DLD1 (cell line): ENCODE measurements around the gene SHC4.
"Not testable (repeated sequence)": the region's sequence is repeated elsewhere in the genome, so short reads cannot be mapped to it uniquely, and the experiment has no call there.

ENCODE experiments used
- in situ Hi-C: cut with HindIII; loops from 2 replicates; pipeline ENCODE4 v1.10.0; 2017; ENCODE audit warnings: low sequenced_read_pairs

SHC4 gene

GRCh38 chr15:48802867-48803266, 160.9 kb downstream of the SHC4 start:
- in situ Hi-C loops, result no loop called here

- in situ Hi-C loops, result no loop called here
These were observed 161.5 kb downstream of the SHC4 start for GRCh38 chr15:48802257-48802656.

GRCh38 chr15:48800811-48801455, 162.8 kb downstream of the SHC4 start:
- in situ Hi-C loops, result no loop called here

- in situ Hi-C loops, result no loop called here
These were observed 163.5 kb downstream of the SHC4 start for GRCh38 chr15:48800245-48800644.

- in situ Hi-C loops, result no loop called here
These were observed 165.4 kb downstream of the SHC4 start for GRCh38 chr15:48798319-48798718.

GRCh38 chr15:48796930-48797329, 166.8 kb downstream of the SHC4 start:
- in situ Hi-C loops, result no loop called here

GRCh38 chr15:48796521-48796920, 167.2 kb downstream of the SHC4 start:
- in situ Hi-C loops, result no loop called here

- in situ Hi-C loops, result no loop called here
These were observed 167.8 kb downstream of the SHC4 start for GRCh38 chr15:48795901-48796300.

GRCh38 chr15:48794697-48795134, 169.0 kb downstream of the SHC4 start:
- in situ Hi-C loops, result no loop called here

GRCh38 chr15:48792408-48792807, 171.3 kb downstream of the SHC4 start:
- in situ Hi-C loops, result no loop called here

- in situ Hi-C loops, result not testable (repeated sequence)
These were observed 173.1 kb downstream of the SHC4 start for GRCh38 chr15:48790466-48791115.

GRCh38 chr15:48785712-48786111, 178.0 kb downstream of the SHC4 start:
- in situ Hi-C loops, result no loop called here

GRCh38 chr15:48785195-48785594, 178.5 kb downstream of the SHC4 start:
- in situ Hi-C loops, result no loop called here

- in situ Hi-C loops, result no loop called here
These were observed 179.0 kb downstream of the SHC4 start for GRCh38 chr15:48784756-48785155.

- in situ Hi-C loops, result no loop called here
These were observed 180.8 kb downstream of the SHC4 start for GRCh38 chr15:48782911-48783310.

GRCh38 chr15:48781481-48782081, 182.1 kb downstream of the SHC4 start:
- in situ Hi-C loops, result no loop called here

- in situ Hi-C loops, result no loop called here
These were observed 182.7 kb downstream of the SHC4 start for GRCh38 chr15:48781017-48781416.

GRCh38 chr15:48778331-48778730, 185.4 kb downstream of the SHC4 start:
- in situ Hi-C loops, result no loop called here

GRCh38 chr15:48777645-48778330, 185.9 kb downstream of the SHC4 start:
- in situ Hi-C loops, result no loop called here

GRCh38 chr15:48775546-48775945, 188.2 kb downstream of the SHC4 start:
- in situ Hi-C loops, result no loop called here

GRCh38 chr15:48774484-48774883, 189.2 kb downstream of the SHC4 start:
- in situ Hi-C loops, result no loop called here
